ENCODE measurements around the gene VCAN.

VCAN gene

DNA sequence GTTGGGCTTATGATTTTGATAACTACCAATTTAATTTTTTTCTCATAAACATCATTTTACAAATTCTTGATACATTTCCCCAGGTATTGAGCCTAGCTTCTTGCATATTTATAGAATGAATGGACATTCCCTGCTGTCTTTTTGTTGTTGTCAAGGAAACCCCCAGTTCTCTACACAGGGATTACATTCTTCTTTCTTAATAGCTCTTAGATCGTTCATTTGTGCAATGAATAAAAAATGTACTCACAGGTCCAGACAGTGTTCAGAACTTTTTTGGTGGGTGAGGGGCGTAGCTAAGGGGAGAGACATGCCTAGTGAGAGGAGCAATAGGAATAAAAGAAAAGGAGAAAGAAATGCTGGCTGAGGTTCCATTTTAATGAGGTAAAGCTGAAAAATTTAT, 58.6 kb downstream of the VCAN start:
- no peak for TF ChIP-seq POLR2AphosphoS5 (IDR thresholded peaks at IDR 0.05; ENCODE audit: low read depth, low read length)
- TF ChIP-seq, protein P1, sequence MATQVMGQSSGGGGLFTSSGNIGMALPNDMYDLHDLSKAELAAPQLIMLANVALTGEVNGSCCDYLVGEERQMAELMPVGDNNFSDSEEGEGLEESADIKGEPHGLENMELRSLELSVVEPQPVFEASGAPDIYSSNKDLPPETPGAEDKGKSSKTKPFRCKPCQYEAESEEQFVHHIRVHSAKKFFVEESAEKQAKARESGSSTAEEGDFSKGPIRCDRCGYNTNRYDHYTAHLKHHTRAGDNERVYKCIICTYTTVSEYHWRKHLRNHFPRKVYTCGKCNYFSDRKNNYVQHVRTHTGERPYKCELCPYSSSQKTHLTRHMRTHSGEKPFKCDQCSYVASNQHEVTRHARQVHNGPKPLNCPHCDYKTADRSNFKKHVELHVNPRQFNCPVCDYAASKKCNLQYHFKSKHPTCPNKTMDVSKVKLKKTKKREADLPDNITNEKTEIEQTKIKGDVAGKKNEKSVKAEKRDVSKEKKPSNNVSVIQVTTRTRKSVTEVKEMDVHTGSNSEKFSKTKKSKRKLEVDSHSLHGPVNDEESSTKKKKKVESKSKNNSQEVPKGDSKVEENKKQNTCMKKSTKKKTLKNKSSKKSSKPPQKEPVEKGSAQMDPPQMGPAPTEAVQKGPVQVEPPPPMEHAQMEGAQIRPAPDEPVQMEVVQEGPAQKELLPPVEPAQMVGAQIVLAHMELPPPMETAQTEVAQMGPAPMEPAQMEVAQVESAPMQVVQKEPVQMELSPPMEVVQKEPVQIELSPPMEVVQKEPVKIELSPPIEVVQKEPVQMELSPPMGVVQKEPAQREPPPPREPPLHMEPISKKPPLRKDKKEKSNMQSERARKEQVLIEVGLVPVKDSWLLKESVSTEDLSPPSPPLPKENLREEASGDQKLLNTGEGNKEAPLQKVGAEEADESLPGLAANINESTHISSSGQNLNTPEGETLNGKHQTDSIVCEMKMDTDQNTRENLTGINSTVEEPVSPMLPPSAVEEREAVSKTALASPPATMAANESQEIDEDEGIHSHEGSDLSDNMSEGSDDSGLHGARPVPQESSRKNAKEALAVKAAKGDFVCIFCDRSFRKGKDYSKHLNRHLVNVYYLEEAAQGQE (IDR thresholded peaks at IDR 0.05; ENCODE audit: insufficient read depth in 1 of 2, low read depth in 2 of 2, low read length in 2 of 2), result no peak
- no peak for TF ChIP-seq SIN3A (IDR thresholded peaks at IDR 0.05; ENCODE audit: borderline replicate concordance, insufficient read depth, low read length)
- no peak for TF ChIP-seq FOXP2 (optimal IDR thresholded peaks at IDR 0.05; ENCODE audit: borderline replicate concordance, extremely low read depth, extremely low read length, insufficient read depth)
- no peak for TF ChIP-seq TAF1 (IDR thresholded peaks at IDR 0.05; ENCODE audit: borderline replicate concordance, insufficient read depth, low read length)

DNA sequence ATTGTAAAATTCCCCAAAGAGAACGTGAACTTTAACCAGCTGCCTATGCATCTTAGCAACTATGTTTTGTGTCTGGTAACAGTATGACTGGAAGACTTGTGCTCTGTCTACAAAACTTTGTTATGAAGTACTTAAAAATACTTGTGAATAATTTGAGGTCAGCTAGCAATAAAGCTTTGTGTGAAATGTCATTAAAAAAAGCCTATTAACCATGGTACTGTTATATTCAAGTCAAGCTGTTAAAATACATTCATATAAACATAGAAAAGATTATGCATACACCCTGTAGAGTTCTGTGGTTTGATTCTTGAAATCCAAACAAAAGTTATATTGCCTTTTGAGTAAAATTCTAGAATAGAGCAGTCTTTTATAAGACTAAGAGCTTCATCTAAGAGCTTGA, 60.1 kb downstream of the VCAN start:
- TF ChIP-seq, protein P1 (IDR thresholded peaks at IDR 0.05; ENCODE audit: insufficient read depth in 1 of 2, low read depth in 2 of 2, low read length in 2 of 2), result no peak
- no peak for TF ChIP-seq FOXP2 (optimal IDR thresholded peaks at IDR 0.05; ENCODE audit: borderline replicate concordance, extremely low read depth, extremely low read length, insufficient read depth)
- TF ChIP-seq POLR2AphosphoS5 (IDR thresholded peaks at IDR 0.05; ENCODE audit: low read depth, low read length), result no peak
- no peak for TF ChIP-seq TAF1 (IDR thresholded peaks at IDR 0.05; ENCODE audit: borderline replicate concordance, insufficient read depth, low read length)
- TF ChIP-seq SIN3A (IDR thresholded peaks at IDR 0.05; ENCODE audit: borderline replicate concordance, insufficient read depth, low read length), result no peak

DNA sequence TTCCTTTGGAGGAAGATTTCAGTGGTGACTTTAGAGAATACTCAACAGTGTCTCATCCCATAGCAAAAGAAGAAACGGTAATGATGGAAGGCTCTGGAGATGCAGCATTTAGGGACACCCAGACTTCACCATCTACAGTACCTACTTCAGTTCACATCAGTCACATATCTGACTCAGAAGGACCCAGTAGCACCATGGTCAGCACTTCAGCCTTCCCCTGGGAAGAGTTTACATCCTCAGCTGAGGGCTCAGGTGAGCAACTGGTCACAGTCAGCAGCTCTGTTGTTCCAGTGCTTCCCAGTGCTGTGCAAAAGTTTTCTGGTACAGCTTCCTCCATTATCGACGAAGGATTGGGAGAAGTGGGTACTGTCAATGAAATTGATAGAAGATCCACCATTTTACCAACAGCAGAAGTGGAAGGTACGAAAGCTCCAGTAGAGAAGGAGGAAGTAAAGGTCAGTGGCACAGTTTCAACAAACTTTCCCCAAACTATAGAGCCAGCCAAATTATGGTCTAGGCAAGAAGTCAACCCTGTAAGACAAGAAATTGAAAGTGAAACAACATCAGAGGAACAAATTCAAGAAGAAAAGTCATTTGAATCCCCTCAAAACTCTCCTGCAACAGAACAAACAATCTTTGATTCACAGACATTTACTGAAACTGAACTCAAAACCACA, 67.4 kb downstream of the VCAN start:
- TF ChIP-seq, protein P1 (IDR thresholded peaks at IDR 0.05; ENCODE audit: insufficient read depth in 1 of 2, low read depth in 2 of 2, low read length in 2 of 2), result peak; percentile 33 to 75; a peak in 2 of 4 replicates
- no peak for TF ChIP-seq POLR2AphosphoS5 (IDR thresholded peaks at IDR 0.05; ENCODE audit: low read depth, low read length)

DNA sequence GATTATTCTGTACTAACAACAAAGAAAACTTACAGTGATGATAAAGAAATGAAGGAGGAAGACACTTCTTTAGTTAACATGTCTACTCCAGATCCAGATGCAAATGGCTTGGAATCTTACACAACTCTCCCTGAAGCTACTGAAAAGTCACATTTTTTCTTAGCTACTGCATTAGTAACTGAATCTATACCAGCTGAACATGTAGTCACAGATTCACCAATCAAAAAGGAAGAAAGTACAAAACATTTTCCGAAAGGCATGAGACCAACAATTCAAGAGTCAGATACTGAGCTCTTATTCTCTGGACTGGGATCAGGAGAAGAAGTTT, 67.9 kb downstream of the VCAN start:
- TF ChIP-seq SIN3A (IDR thresholded peaks at IDR 0.05; ENCODE audit: borderline replicate concordance, insufficient read depth, low read length) (no peak), TAF1 (IDR thresholded peaks at IDR 0.05; ENCODE audit: borderline replicate concordance, insufficient read depth, low read length) (no peak), FOXP2 (optimal IDR thresholded peaks at IDR 0.05; ENCODE audit: borderline replicate concordance, extremely low read depth, extremely low read length, insufficient read depth) (no peak), POLR2AphosphoS5 (IDR thresholded peaks at IDR 0.05; ENCODE audit: low read depth, low read length) (no peak)
- TF ChIP-seq, protein P1 (IDR thresholded peaks at IDR 0.05; ENCODE audit: insufficient read depth in 1 of 2, low read depth in 2 of 2, low read length in 2 of 2), result no peak

DNA sequence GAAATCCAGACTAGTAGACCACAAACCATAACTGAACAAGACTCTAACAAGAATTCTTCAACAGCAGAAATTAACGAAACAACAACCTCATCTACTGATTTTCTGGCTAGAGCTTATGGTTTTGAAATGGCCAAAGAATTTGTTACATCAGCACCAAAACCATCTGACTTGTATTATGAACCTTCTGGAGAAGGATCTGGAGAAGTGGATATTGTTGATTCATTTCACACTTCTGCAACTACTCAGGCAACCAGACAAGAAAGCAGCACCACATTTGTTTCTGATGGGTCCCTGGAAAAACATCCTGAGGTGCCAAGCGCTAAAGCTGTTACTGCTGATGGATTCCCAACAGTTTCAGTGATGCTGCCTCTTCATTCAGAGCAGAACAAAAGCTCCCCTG, 68.6 kb downstream of the VCAN start:
- TF ChIP-seq, protein P1 (IDR thresholded peaks at IDR 0.05; ENCODE audit: insufficient read depth in 1 of 2, low read depth in 2 of 2, low read length in 2 of 2), result no peak
- no peak for TF ChIP-seq FOXP2 (optimal IDR thresholded peaks at IDR 0.05; ENCODE audit: borderline replicate concordance, extremely low read depth, extremely low read length, insufficient read depth)
- TF ChIP-seq SIN3A (IDR thresholded peaks at IDR 0.05; ENCODE audit: borderline replicate concordance, insufficient read depth, low read length), result no peak
- TF ChIP-seq POLR2AphosphoS5 (IDR thresholded peaks at IDR 0.05; ENCODE audit: low read depth, low read length), result no peak
- TF ChIP-seq TAF1 (IDR thresholded peaks at IDR 0.05; ENCODE audit: borderline replicate concordance, insufficient read depth, low read length), result no peak
